Prostate gland (tissue), 2 donors: ENCODE measurements around the gene YY1AP1.
"Not testable (repeated sequence)": the region's sequence is repeated elsewhere in the genome, so short reads cannot be mapped to it uniquely, and the experiment has no call there.

Experiments
- CTCF ChIP-seq, 4 experiments: fragments of 200-600 bp in 2 of 4; fragments of 450-650 bp in 2 of 4; sonication (generic) in 2 of 4; IDR thresholded peaks; 1 replicate in 3 of 4; 2 replicates in 1 of 4; pipeline ENCODE4 v1.5.1; 2016 to 2019; ENCODE audit warnings: antibody characterized with exemption in 4 of 4, mild to moderate bottlenecking in 2 of 4, moderate library complexity in 2 of 4
- POLR2A ChIP-seq: fragments of 450-650 bp; IDR thresholded peaks from one replicate; pipeline ENCODE4 v1.6.1; 2016; ENCODE audit warnings: antibody characterized with exemption, mild to moderate bottlenecking
- POLR2AphosphoS5 ChIP-seq: sonication (generic); formaldehyde crosslinking; IDR thresholded peaks from one replicate; pipeline ENCODE4 v1.6.1; 2017; ENCODE audit warnings: antibody characterized with exemption

DNA sequence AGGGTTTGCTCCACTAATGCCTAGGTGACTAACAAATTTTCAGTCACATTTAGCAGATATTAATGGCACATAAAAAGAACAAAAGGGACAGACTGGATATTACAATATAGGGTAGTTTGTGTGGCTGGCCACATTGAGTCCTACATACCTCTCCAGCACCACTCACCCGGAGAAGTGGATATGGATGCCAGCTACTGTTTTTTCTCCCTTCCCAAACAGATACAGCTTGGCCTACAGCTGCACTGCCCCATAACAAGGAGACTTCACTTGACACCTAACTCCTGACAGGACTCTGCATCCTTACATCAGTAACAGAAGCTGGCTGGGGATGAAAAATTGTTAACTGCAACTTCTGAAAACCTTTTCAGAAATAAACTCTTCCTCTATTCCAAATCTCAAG, 9.6 kb downstream of the YY1AP1 start:
- not testable (repeated sequence) for TF ChIP-seq POLR2A; POLR2AphosphoS5; CTCF (IDR thresholded peaks at IDR 0.05)
